Activated gamma-delta T cell (primary cell): Measurements from ENCODE around the gene RBM4B.
A peak's percentile ranks its signal among the peaks of the same experiment; 100 is the strongest.
"Not testable (repeated sequence)": the region's sequence is repeated elsewhere in the genome, so short reads cannot be mapped to it uniquely, and the experiment has no call there.

ENCODE experiments used
- DNase-seq: peaks from one replicate; lab custom pipeline; 2025; lab: John Stamatoyannopoulos, UW

The RBM4B gene

GRCh38 chr11:66641834-66642233 is 35.9 kb downstream of the RBM4B start:
- DNase-seq = no peak

- DNase-seq = not testable (repeated sequence)
Observed at GRCh38 chr11:66639814-66640340, 37.8 kb downstream of the RBM4B start.

GRCh38 chr11:66639066-66639813 is 38.4 kb downstream of the RBM4B start:
- no peak for DNase-seq

GRCh38 chr11:66638177-66639065 is 39.3 kb downstream of the RBM4B start, which contains the start of gene RBM4:
RBM4 (plus strand) TSS chr11:66638703; CDS start chr11:66639712, 1,009 bp downstream.
- peak; percentile 76 for DNase-seq

- DNase-seq = no peak
Observed at GRCh38 chr11:66637557-66638176, 40.0 kb downstream of the RBM4B start.

GRCh38 chr11:66636411-66636810 is 41.3 kb downstream of the RBM4B start:
- DNase-seq = no peak

GRCh38 chr11:66632952-66633351 is 44.7 kb downstream of the RBM4B start:
- DNase-seq = no peak

GRCh38 chr11:66631883-66632282 is 45.8 kb downstream of the RBM4B start:
- no peak for DNase-seq

- DNase-seq = no peak
Observed at GRCh38 chr11:66629356-66629755, 48.3 kb downstream of the RBM4B start.

- no peak for DNase-seq
Observed at GRCh38 chr11:66628061-66628603, 49.6 kb downstream of the RBM4B start.

GRCh38 chr11:66626926-66627325 is 50.8 kb downstream of the RBM4B start:
- no peak for DNase-seq

GRCh38 chr11:66626382-66626781 is 51.3 kb downstream of the RBM4B start:
- DNase-seq = no peak

GRCh38 chr11:66625752-66626149 is 51.9 kb downstream of the RBM4B start:
- no peak for DNase-seq

- DNase-seq = no peak
Observed at GRCh38 chr11:66625041-66625751, 52.5 kb downstream of the RBM4B start.

- DNase-seq = no peak
Observed at GRCh38 chr11:66624450-66624849, 53.2 kb downstream of the RBM4B start.

GRCh38 chr11:66619080-66619554 is 58.6 kb downstream of the RBM4B start:
- no peak for DNase-seq

GRCh38 chr11:66617155-66617834 is 60.4 kb downstream of the RBM4B start:
- no peak for DNase-seq

GRCh38 chr11:66616379-66617154 is 61.1 kb downstream of the RBM4B start, which contains the start of gene RBM14:
RBM14 (plus strand) TSS chr11:66616630; CDS start chr11:66616721, 91 bp downstream.
- peak; percentile 94 for DNase-seq
